H1 (cell line): Measurements from ENCODE around the gene CPEB3. TPM values are rescaled to one million over a fixed set of nuclear protein-coding genes. Genes with fewer than 3 reads are reported as not detected.

Experiments
- CTCF ChIA-PET: fragments of 300-600 bp; sonication (Branson Sonifier 250); formaldehyde crosslinking; loops from one replicate; lab custom pipeline; 2021; ENCODE audit not compliant: partially characterized antibody; lab: Charles Lee
- POLR2A ChIA-PET: fragments of 300-600 bp; sonication (Branson Sonifier 250); formaldehyde crosslinking; loops from one replicate; lab custom pipeline; 2021; ENCODE audit warnings: inconsistent platforms; ENCODE audit not compliant: partially characterized antibody; lab: Charles Lee
- DNase-seq, 2 experiments: peaks; one replicate each; pipeline versions ENCODE4 v3.0.0 to v3.0.0-alpha.2; 2010 to 2022; ENCODE audit warnings: low spot score in 2 of 2, low read depth in 1 of 2, mixed read lengths in 1 of 2
- FAIRE-seq: peaks from 2 replicates; lab custom pipeline; 2011; peaks lifted over from hg19 to GRCh38; lab: Jason Lieb, UNC
- H2AFZ ChIP-seq: 2 replicates; pipeline ENCODE4 v1.8.1; 2012; ENCODE audit warnings: low read length, inconsistent platforms
- H2AK5ac ChIP-seq: 2 replicates; pipeline ENCODE4 v1.6.1; 2013; ENCODE audit warnings: low read depth, low read length
- H2BK120ac ChIP-seq: replicated peaks from 2 replicates; pipeline ENCODE3; 2013; ENCODE audit warnings: low read depth, low read length, inconsistent platforms
- H2BK12ac ChIP-seq: 2 replicates; pipeline ENCODE4 v1.6.1; 2013; ENCODE audit warnings: low read depth, low read length
- H2BK15ac ChIP-seq: 2 replicates; pipeline ENCODE4 v1.6.1; 2013; ENCODE audit warnings: low read length
- H2BK20ac ChIP-seq: 2 replicates; pipeline ENCODE4 v1.6.1; 2013; ENCODE audit warnings: low read length
- H2BK5ac ChIP-seq: 2 replicates; pipeline ENCODE4 v1.6.1; 2013; ENCODE audit warnings: low read depth, low read length
- H3K14ac ChIP-seq: 2 replicates; pipeline ENCODE4 v1.6.1; 2013; ENCODE audit warnings: inconsistent platforms; ENCODE audit not compliant: insufficient read length
- H3K18ac ChIP-seq: 2 replicates; pipeline ENCODE4 v1.6.1; 2013; ENCODE audit warnings: low read length; ENCODE audit errors: extremely low read depth
- H3K23ac ChIP-seq: 2 replicates; pipeline ENCODE4 v1.6.1; 2013; ENCODE audit warnings: inconsistent platforms; ENCODE audit not compliant: insufficient read length
- H3K23me2 ChIP-seq: 2 replicates; pipeline ENCODE4 v1.6.1; 2013; ENCODE audit warnings: low read depth, low read length
- H3K27ac ChIP-seq: 2 replicates; pipeline ENCODE4 v1.6.1; 2011; ENCODE audit warnings: low read depth, low read length, inconsistent platforms
- H3K27me3 ChIP-seq, 4 experiments: replicated peaks in 1 of 4; 1 replicate in 1 of 4; 2 replicates in 3 of 4; pipeline versions ENCODE4 v1.6.1 to v1.8.1; 2011 to 2013; ENCODE audit warnings: low read length in 3 of 4, mild to moderate bottlenecking in 3 of 4, inconsistent platforms in 2 of 4, mixed read lengths in 2 of 4, moderate library complexity in 1 of 4; ENCODE audit not compliant: control insufficient read depth in 3 of 4, insufficient read depth in 3 of 4; ENCODE audit errors: extremely low read depth in 1 of 4
- H3K36me3 ChIP-seq, 4 experiments: 2 replicates each; pipeline versions ENCODE4 v1.6.1 to v1.8.1; 2011 to 2013; ENCODE audit warnings: mild to moderate bottlenecking in 4 of 4, low read length in 3 of 4, moderate library complexity in 2 of 4, control low read depth in 1 of 4, inconsistent platforms in 1 of 4; ENCODE audit not compliant: insufficient read depth in 4 of 4, control insufficient read depth in 2 of 4
- H3K4ac ChIP-seq: replicated peaks from 2 replicates; pipeline ENCODE3; 2013; ENCODE audit warnings: low read length, low read depth, mixed read lengths, inconsistent platforms; ENCODE audit not compliant: insufficient read length
- H3K4me1 ChIP-seq, 4 experiments: replicated peaks in 1 of 4; 1 replicate in 1 of 4; 2 replicates in 3 of 4; pipeline versions ENCODE4 v1.6.1 to v1.8.1; 2011 to 2013; ENCODE audit warnings: low read length in 3 of 4, inconsistent platforms in 2 of 4, mixed read lengths in 1 of 4; ENCODE audit not compliant: insufficient read depth in 4 of 4, control insufficient read depth in 3 of 4
- H3K4me2 ChIP-seq, 2 experiments: 2 replicates each; pipeline versions ENCODE4 v1.6.1 to v1.8.1; 2011 to 2013; ENCODE audit warnings: low read depth in 2 of 2, low read length in 2 of 2, control low read depth in 1 of 2, inconsistent platforms in 1 of 2, mild to moderate bottlenecking in 1 of 2; ENCODE audit not compliant: insufficient read depth in 1 of 2
- H3K4me3 ChIP-seq, 4 experiments: fragments of 200-600, 300-600 bp in 1 of 4; sonication (generic), shearing (Covaris generic), sonication (Bioruptor Twin) in 1 of 4; 2 replicates each; pipeline versions ENCODE4 v1.5.1 to v1.8.1; 2011 to 2016; ENCODE audit warnings: low read length in 4 of 4, low read depth in 3 of 4, control low read depth in 2 of 4, inconsistent platforms in 2 of 4, mild to moderate bottlenecking in 2 of 4, mixed read lengths in 1 of 4, moderate library complexity in 1 of 4; ENCODE audit not compliant: insufficient read depth in 2 of 4; ENCODE audit errors: extremely low read depth in 1 of 4
- H3K56ac ChIP-seq: replicated peaks from 2 replicates; pipeline ENCODE3; 2013; ENCODE audit warnings: low read depth, mild to moderate bottlenecking, mixed read lengths, low read length, inconsistent platforms; ENCODE audit not compliant: insufficient read length
- H3K79me1 ChIP-seq: 2 replicates; pipeline ENCODE4 v1.6.1; 2013; ENCODE audit warnings: low read depth, low read length, control low read depth
- H3K79me2 ChIP-seq, 2 experiments: 2 replicates each; pipeline versions ENCODE4 v1.6.1 to v1.8.1; 2012 to 2013; ENCODE audit warnings: low read length in 2 of 2, mild to moderate bottlenecking in 2 of 2, inconsistent platforms in 1 of 2; ENCODE audit not compliant: insufficient read depth in 2 of 2, control insufficient read depth in 1 of 2
- H3K9ac ChIP-seq, 4 experiments: replicated peaks in 1 of 4; 1 replicate in 1 of 4; 2 replicates in 3 of 4; pipeline versions ENCODE4 v1.6.1 to v1.8.1; 2011 to 2013; ENCODE audit warnings: low read depth in 3 of 4, low read length in 3 of 4, control low read depth in 2 of 4, mild to moderate bottlenecking in 2 of 4, moderate library complexity in 2 of 4, inconsistent platforms in 1 of 4; ENCODE audit errors: extremely low read depth in 1 of 4
- H3K9me3 ChIP-seq, 2 experiments: 2 replicates each; pipeline versions ENCODE4 v1.6.1 to v1.8.1; 2012 to 2013; ENCODE audit warnings: mild to moderate bottlenecking in 2 of 2, moderate library complexity in 2 of 2, control low read depth in 1 of 2, inconsistent platforms in 1 of 2, low read depth in 1 of 2, low read length in 1 of 2, mixed read lengths in 1 of 2; ENCODE audit not compliant: insufficient read depth in 2 of 2
- H4K20me1 ChIP-seq, 2 experiments: replicated peaks in 1 of 2; 2 replicates each; pipeline versions ENCODE3 to v1.8.1; 2011 to 2013; ENCODE audit warnings: inconsistent platforms in 2 of 2, low read length in 2 of 2, mild to moderate bottlenecking in 1 of 2; ENCODE audit not compliant: insufficient read depth in 2 of 2, control insufficient read depth in 1 of 2
- H4K5ac ChIP-seq: 2 replicates; pipeline ENCODE4 v1.6.1; 2013; ENCODE audit warnings: low read length, low read depth, mixed read lengths, inconsistent platforms; ENCODE audit not compliant: insufficient read length
- H4K8ac ChIP-seq: 2 replicates; pipeline ENCODE4 v1.8.0; 2013; ENCODE audit warnings: mild to moderate bottlenecking, moderate library complexity, low read length, inconsistent platforms; ENCODE audit not compliant: insufficient read depth; ENCODE audit errors: extremely low read depth
- H4K91ac ChIP-seq: replicated peaks from 2 replicates; pipeline ENCODE3; 2013; ENCODE audit warnings: low read length, mixed read lengths, inconsistent platforms; ENCODE audit not compliant: insufficient read length
- CEBPB ChIP-seq: IDR thresholded peaks from 2 replicates; pipeline ENCODE4 v1.6.1; 2012; ENCODE audit warnings: low read depth, low read length
- CTBP2 ChIP-seq: IDR thresholded peaks from 2 replicates; pipeline ENCODE4 v1.7.0; 2011; ENCODE audit warnings: borderline replicate concordance, mild to moderate bottlenecking, moderate library complexity, mixed read lengths, low read length; ENCODE audit not compliant: insufficient read depth, insufficient read length
- KDM4A ChIP-seq: IDR thresholded peaks from one replicate; pipeline ENCODE4 v1.7.1; 2012; ENCODE audit warnings: low read depth, mild to moderate bottlenecking, moderate library complexity, low read length, inconsistent platforms; ENCODE audit not compliant: severe bottlenecking
- SIN3A ChIP-seq, 2 experiments: IDR thresholded peaks in 1 of 2; conservative IDR thresholded peaks in 1 of 2; 2 replicates each; pipeline ENCODE4 v1.6.1; 2011 to 2012; ENCODE audit warnings: low read length in 2 of 2, improper control_type of control experiment in 1 of 2, low read depth in 1 of 2, mild to moderate bottlenecking in 1 of 2
- YY1 ChIP-seq: IDR thresholded peaks from 2 replicates; pipeline ENCODE4 v1.6.1; 2011; ENCODE audit warnings: low read depth, mild to moderate bottlenecking, low read length
- polyA plus RNA-seq, 7 experiments: library from polyadenylated mRNA; depleted of rRNA in 3 of 7; stranded (reverse) in 5 of 7; unstranded in 2 of 7; fragments of >200 nt in 5 of 7; fragments of 200-250 nt in 2 of 7; gene quantifications; 1 replicate in 5 of 7; 2 replicates in 1 of 7; 4 replicates in 1 of 7; pipeline versions ENCODE4 v1.2.1 to v1.2.3, GENCODE V29; 2011 to 2013; ENCODE audit warnings: missing spikeins in 2 of 7, mixed read lengths in 2 of 7
- total RNA-seq: library from RNA; stranded (reverse); fragmentation: NEBNext Ultra II Directional; extraction: Animal tissue kit (Norgen Biotek cat#: 25700); gene quantifications from 2 replicates; pipeline ENCODE4 v1.2.1, GENCODE V29; 2021
- TF ChIP-seq, protein P1 (sequence below): IDR thresholded peaks from 2 replicates; pipeline ENCODE4 v1.6.1; 2012; ENCODE audit warnings: inconsistent platforms
- TF ChIP-seq, protein P2 (sequence below): IDR thresholded peaks from 2 replicates; pipeline ENCODE4 v1.6.1; 2012; ENCODE audit warnings: low read length, inconsistent platforms

Gene CPEB3
- total and polyA plus RNA-seq, 2 of the 8 experiments (the other 6 are each of a cell fraction or from before 2014, with no cell fraction given), result 0.39 to 1.7 TPM

DNA sequence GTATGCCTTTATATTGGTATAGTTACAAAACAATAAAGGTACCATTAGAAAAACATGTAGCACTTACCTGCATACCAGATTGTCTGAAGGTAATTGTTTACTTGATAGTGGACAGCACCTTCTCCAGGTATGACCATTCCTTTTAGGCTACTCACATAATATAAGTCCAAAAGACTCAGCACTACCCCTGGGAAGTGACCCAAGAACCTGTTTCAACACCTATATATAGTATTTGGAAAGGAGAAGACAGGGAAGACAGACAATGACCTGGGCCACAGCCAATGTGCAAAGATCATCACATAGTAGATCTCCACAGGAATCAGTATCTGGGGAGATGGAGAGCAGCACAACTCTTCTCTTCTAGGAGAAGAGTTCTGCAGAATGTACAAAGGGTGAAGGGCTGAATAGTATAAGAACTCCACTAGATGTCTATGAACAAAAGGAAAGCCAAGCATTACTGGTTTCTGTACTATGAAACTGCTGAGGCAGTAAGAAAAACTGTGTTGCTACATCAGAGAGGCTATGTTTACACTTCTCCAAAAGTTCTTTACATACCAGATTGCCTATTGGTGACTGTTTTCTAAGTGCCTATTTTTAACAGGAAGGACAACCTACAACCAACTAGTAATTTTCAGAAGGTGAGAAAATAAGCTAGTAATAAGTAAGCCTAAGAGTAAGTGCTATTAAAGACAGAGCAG is 208.1 kb downstream of the CPEB3 start:
- Histone ChIP-seq H2AK5ac (no peak overlapping the region), H2BK5ac (no peak overlapping the region), H3K27ac (no peak overlapping the region), H3K23me2 (no peaks in the 10 kb centered on the region), H3K9me3 (no peaks in the 10 kb centered on the region), H3K4ac (no peak overlapping the region), H3K4me1 (no peaks in the 10 kb centered on the region; a peak in 1 of 7 replicates), H2BK12ac (no peak overlapping the region), H4K20me1 (no peaks in the 10 kb centered on the region), H2BK20ac (no peak overlapping the region), H2BK120ac (no peak overlapping the region), H3K18ac (no peak overlapping the region), H2BK15ac (no peak overlapping the region), H2AFZ (no peak overlapping the region), H4K5ac (no peak overlapping the region), H3K56ac (no peak overlapping the region), H3K79me1 (no peaks in the 10 kb centered on the region), H4K8ac (no peak overlapping the region), H3K4me3 (no peak overlapping the region), H3K27me3 (no peaks in the 10 kb centered on the region), H3K14ac (no peak overlapping the region), H3K36me3 (no peaks in the 10 kb centered on the region), H4K91ac (no peak overlapping the region), H3K79me2 (no peaks in the 10 kb centered on the region), H3K23ac (no peak overlapping the region), H3K9ac (no peak overlapping the region), H3K4me2 (no peak overlapping the region)
- CTCF ChIA-PET, result no interaction called here
- TF ChIP-seq CEBPB (no peak), YY1 (no peak), KDM4A (no peak), CTBP2 (no peak), SIN3A (conservative IDR thresholded peaks at IDR 0.05 in 1 of 2, IDR thresholded peaks at IDR 0.05 in 1 of 2; ENCODE audit: low read depth in 1 of 2, low read length in 2 of 2) (no peak)
- TF ChIP-seq, protein P1, sequence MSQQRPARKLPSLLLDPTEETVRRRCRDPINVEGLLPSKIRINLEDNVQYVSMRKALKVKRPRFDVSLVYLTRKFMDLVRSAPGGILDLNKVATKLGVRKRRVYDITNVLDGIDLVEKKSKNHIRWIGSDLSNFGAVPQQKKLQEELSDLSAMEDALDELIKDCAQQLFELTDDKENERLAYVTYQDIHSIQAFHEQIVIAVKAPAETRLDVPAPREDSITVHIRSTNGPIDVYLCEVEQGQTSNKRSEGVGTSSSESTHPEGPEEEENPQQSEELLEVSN, result no peak
- TF ChIP-seq, protein P2, sequence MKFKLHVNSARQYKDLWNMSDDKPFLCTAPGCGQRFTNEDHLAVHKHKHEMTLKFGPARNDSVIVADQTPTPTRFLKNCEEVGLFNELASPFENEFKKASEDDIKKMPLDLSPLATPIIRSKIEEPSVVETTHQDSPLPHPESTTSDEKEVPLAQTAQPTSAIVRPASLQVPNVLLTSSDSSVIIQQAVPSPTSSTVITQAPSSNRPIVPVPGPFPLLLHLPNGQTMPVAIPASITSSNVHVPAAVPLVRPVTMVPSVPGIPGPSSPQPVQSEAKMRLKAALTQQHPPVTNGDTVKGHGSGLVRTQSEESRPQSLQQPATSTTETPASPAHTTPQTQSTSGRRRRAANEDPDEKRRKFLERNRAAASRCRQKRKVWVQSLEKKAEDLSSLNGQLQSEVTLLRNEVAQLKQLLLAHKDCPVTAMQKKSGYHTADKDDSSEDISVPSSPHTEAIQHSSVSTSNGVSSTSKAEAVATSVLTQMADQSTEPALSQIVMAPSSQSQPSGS, result no peak
- FAIRE-seq, result no peak
- no peak for DNase-seq
- POLR2A ChIA-PET, result no interaction called here
